D721Med (cell line): ENCODE results near the gene BMP8B.
"Not testable (repeated sequence)": the region's sequence is repeated elsewhere in the genome, so short reads cannot be mapped to it uniquely, and the experiment has no call there.

Experiments used
- DNase-seq: peaks from one replicate; pipeline ENCODE4 v3.0.0; 2011; ENCODE audit warnings: low spot score; ENCODE audit not compliant: insufficient read length
- FAIRE-seq: peaks from 2 replicates; lab custom pipeline; 2011; peaks lifted over from hg19 to GRCh38; lab: Jason Lieb, UNC
- CTCF ChIP-seq: IDR thresholded peaks from 2 replicates; pipeline ENCODE4 v1.5.1; 2012; ENCODE audit warnings: mild to moderate bottlenecking, control low read depth; ENCODE audit not compliant: insufficient read depth; ENCODE audit errors: missing control alignments

The BMP8B gene

DNA sequence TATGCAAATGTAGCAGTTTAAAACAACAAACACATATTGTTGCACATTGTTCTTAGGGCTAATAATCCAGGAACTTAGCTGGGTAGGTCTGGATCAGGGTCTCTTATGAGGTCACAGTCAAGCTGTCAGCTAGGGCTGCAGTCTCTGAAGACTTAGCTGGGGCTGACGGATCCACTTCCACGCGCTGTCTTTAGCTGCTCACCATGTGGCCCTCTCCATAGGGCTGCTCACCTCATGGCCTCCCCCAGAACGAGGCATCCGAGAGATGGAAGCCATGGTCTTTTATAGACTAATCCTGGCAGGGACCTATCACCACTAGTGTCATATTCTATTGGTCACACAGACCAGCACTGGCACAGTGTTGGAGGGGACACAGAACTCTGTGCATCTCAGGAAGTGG is 8.8 kb downstream of the BMP8B start:
- TF ChIP-seq CTCF: no peak
- DNase-seq: no peak
- no peak for FAIRE-seq

DNA sequence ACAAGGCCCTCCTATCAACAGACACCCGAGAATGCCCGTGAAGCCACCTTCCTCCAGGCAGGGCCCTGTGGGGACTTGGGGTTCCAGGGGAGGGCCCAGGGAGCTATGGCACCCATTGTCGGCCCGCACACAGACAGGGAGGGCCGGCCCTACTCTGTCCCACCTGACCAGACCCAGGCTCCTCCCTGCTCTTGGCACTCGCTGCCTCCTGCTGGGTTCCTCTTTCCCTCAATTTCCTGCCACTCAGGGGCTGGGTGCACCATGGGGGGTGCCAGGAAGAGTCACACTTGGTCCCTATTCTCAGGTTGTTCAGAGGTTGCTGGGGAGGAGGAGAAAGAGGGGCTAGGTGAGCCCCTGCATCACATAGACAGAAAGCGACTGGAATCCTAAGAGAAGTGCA is 9.5 kb downstream of the BMP8B start:
- TF ChIP-seq CTCF: no peak
- FAIRE-seq: no peak
- no peak for DNase-seq

DNA sequence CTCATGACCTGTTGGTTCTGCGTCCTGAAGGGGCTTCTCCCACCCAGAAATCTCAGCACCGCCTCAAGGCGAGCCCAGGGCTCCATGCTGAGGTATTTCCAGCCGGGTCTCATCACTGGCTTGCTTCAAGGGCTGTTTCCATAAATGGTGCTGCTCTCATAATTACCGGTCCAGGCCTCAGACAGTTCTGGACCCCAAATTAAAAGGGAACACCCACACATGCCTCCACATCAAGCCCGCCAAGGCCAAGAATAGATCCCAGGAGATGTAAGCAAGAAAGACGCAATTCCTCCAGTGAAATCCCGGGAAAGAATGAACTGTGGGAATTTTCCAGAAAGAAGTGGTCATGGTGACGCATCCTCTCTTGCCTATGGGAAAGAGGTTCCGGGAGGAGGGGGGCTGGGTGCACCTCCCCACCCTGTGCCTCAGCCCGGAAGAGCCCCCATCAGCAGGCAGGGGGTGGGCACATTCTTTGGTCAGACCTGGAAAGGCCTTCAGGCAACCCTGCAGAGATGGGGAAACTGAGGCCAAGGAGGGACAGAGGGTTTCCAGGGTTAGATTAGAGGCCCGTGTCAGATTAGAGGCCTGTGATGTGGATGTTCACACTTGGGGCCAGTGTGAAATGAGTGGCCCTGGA is 10.1 kb downstream of the BMP8B start:
- not testable (repeated sequence) for FAIRE-seq, DNase-seq

DNA sequence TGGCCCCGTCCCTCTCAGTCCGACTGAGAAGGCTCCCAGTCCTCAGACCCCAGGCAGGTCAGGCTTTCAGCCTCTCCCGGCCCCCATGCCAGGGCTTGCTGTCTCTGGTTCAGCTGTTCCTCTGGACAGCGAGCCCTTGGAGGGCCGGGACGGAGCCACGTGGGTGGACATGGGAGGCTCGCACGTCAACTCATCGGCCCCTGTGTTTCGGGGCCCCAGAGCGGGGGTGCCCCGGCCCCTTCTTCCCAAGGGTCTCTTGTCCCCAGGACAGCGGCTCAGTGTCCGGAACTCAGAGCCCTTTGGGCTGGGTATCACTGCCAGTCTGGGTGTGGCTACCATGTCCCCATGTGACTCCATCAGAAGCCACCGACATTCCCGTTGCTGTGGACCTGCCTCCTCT is 10.8 kb downstream of the BMP8B start:
- DNase-seq, FAIRE-seq: not testable (repeated sequence)

- DNase-seq (no peak), FAIRE-seq (no peak)
- TF ChIP-seq CTCF: no peak
These were observed 11.4 kb downstream of the BMP8B start for GRCh38 chr1:39777306-39777705.

GRCh38 chr1:39776886-39777285 is 11.8 kb downstream of the BMP8B start:
- TF ChIP-seq CTCF: no peak
- FAIRE-seq (no peak), DNase-seq (no peak)

GRCh38 chr1:39776400-39776713 is 12.3 kb downstream of the BMP8B start:
- DNase-seq: no peak
- no peak for FAIRE-seq
- TF ChIP-seq CTCF: no peak

- not testable (repeated sequence) for FAIRE-seq, DNase-seq
These were observed 12.8 kb downstream of the BMP8B start for GRCh38 chr1:39775676-39776399.

- FAIRE-seq, DNase-seq: not testable (repeated sequence)
These were observed 13.5 kb downstream of the BMP8B start for GRCh38 chr1:39775141-39775540.

- DNase-seq, FAIRE-seq: not testable (repeated sequence)
These were observed 15.2 kb downstream of the BMP8B start for GRCh38 chr1:39773369-39773979.

DNA sequence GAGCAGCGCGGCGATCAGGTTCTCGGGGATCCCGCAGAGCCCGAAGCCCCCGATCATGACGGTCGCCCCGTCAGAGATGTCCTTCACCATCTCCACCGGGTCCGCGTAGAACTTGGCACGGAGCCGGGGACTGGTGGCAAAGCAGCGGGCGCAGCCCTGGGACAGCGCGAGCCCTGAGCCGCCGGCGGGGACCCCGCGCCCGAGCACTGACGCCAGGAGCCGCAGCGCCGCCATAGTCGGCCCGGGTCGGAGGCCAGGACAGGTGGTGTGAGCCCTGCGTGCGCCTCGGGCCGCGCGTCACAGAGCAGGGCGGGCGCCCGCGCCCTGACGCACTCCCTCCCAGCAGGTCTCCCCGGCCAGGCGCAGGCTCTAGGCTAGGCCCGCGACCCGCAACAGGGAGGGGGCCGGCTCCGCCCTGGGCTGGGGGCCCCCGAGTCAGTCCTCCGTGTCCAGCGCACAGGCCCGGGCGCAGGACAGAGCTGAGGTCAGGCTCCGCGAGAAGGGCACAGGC is 17.6 kb downstream of the BMP8B start, which contains the start of gene OXCT2:
Gene OXCT2 (minus strand): TSS at position 327 of the 511 bp plus-strand sequence. CDS start 93 bp downstream, at position 234.
- not testable (repeated sequence) for FAIRE-seq, DNase-seq

DNA sequence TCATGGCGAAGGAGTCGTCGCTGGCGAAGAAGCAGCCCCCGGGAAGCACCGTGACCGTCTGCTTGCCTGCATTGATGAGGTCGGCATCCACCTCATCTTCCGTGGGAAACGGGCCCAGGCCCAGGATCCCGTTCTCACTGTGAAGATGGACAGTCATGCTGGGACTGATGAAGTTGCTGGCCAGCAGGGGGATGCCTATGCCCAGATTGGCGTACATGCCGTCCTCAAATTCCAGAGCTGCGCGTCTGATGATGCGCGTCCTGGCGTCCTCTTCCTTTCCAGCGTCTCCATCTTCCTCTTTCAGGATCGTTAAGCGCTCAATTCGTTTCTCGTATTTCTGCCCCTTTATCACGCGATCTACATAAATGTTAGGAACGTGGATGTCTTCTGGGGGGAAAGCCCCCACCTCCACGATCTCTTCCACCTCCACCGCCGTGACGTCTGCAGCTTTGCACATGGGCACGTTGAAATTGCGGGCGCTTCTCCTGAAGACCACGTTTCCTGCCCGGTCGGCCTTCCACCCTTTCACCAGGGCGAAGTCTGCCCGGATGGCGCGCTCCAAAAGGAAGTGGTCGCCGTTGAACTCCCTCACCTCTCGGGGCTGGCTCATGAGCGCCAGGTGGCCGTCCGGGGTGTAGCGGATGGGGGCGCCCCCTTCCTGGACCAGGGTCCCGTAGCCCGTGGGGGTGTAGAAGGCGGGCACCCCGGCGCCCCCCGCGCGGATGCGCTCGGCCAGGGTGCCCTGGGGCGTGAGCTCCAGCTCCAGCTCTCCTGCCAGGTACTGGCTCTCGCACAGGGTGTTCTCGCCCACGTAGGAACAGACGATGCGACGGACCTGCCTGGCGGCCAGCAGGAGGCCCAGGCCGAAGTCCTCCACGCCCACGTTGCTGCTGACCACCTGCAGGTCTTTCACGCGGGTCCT is 18.3 kb downstream of the BMP8B start:
- FAIRE-seq, DNase-seq: not testable (repeated sequence)
